Mesothelial cell of epicardium (in vitro differentiated cells): Measurements from ENCODE around the gene LASP1. TPM values are rescaled to one million over a fixed set of nuclear protein-coding genes. Genes with fewer than 3 reads are reported as not detected.

ENCODE experiments used
- DNase-seq, 2 experiments: peaks; one replicate each; pipeline ENCODE4 v3.0.0; 2021; ENCODE audit warnings: low spot score in 2 of 2; ENCODE audit not compliant: unreplicated experiment in 2 of 2
- H3K27ac Mint-ChIP-seq: 2 replicates; pipeline ENCODE4 v1.8.0; 2021; ENCODE audit warnings: mixed read lengths
- H3K27me3 Mint-ChIP-seq: 2 replicates; pipeline ENCODE4 v1.8.0; 2021; ENCODE audit warnings: low read depth, mixed read lengths
- H3K36me3 Mint-ChIP-seq: 2 replicates; pipeline ENCODE4 v1.8.0; 2021; ENCODE audit warnings: mixed read lengths
- H3K4me1 Mint-ChIP-seq: 2 replicates; pipeline ENCODE4 v1.8.0; 2021; ENCODE audit warnings: mixed read lengths
- H3K4me3 Mint-ChIP-seq: 2 replicates; pipeline ENCODE4 v1.8.0; 2021; ENCODE audit warnings: mild to moderate bottlenecking, moderate library complexity, mixed read lengths
- H3K9me3 Mint-ChIP-seq: 2 replicates; pipeline ENCODE4 v1.8.0; 2021; ENCODE audit warnings: mixed read lengths
- total RNA-seq: library from RNA; stranded (reverse); gene quantifications from 3 replicates; pipeline ENCODE4 v1.2.1, GENCODE V29; 2021
- TF ChIP-seq, protein P1 (sequence below): fragments of 200-600 bp; sonication (generic); IDR thresholded peaks from one replicate; pipeline ENCODE4 v1.5.0; 2021; ENCODE audit warnings: antibody characterized with exemption; ENCODE audit not compliant: unreplicated experiment

The LASP1 gene
- total RNA-seq, 1 donor from 2014 or later, result 144 TPM

DNA sequence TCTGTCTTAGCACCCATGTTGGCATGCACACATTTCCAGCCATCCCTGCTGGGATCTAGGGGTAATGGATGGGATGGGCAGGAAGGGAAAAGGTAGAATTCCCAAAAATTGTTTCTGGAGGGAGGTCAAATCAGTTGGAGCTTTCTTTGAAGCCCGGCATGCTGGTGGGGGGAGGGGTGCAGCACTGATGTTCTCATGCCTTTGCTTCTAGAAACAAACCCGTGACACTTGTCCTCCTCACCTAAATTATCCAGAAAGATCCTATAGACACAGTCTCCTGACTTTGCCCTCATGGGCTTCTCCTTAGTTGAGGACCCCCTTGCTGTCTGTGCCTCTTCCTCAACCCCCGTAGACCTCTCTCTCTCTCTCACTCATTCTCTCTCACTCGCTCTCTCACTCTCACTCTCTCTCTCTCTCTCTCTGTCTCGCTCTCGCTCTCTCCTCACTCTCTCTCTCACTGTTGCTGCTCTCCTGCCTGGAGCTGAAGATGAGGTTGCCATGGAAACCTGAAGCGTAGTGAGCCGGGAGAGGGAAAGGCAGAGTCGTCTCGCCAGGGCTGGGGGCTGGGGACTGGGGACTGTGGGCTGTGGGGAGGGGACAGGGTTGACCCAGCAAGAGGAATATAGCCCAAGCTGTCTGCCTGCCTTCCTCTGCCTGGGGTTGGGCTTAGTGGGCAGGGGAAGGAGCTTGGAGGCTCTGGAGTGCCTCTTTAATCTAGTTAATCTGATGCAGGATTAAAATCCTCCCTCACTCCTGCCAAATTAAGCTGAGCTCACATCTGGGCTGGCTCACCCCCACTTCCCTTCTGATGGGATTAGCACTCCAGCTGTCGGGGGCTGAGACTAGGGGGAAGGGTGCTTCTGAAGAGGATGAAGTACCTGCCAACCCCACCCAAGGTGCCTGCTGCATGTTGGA lies 16.1 kb downstream of the LASP1 start:
- Mint-ChIP-seq H3K9me3 (no peaks in the 10 kb centered on the region), H3K4me1 (peaks cover 45% of the 10 kb centered on the region), H3K36me3 (peaks cover 19% of the 10 kb centered on the region), H3K27me3 (no peaks in the 10 kb centered on the region), H3K4me3 (no peak overlapping the region), H3K27ac (peak overlapping the region; percentile 70)
- TF ChIP-seq, protein P1, sequence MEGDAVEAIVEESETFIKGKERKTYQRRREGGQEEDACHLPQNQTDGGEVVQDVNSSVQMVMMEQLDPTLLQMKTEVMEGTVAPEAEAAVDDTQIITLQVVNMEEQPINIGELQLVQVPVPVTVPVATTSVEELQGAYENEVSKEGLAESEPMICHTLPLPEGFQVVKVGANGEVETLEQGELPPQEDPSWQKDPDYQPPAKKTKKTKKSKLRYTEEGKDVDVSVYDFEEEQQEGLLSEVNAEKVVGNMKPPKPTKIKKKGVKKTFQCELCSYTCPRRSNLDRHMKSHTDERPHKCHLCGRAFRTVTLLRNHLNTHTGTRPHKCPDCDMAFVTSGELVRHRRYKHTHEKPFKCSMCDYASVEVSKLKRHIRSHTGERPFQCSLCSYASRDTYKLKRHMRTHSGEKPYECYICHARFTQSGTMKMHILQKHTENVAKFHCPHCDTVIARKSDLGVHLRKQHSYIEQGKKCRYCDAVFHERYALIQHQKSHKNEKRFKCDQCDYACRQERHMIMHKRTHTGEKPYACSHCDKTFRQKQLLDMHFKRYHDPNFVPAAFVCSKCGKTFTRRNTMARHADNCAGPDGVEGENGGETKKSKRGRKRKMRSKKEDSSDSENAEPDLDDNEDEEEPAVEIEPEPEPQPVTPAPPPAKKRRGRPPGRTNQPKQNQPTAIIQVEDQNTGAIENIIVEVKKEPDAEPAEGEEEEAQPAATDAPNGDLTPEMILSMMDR, result no peak
- DNase-seq, result no peak

DNA sequence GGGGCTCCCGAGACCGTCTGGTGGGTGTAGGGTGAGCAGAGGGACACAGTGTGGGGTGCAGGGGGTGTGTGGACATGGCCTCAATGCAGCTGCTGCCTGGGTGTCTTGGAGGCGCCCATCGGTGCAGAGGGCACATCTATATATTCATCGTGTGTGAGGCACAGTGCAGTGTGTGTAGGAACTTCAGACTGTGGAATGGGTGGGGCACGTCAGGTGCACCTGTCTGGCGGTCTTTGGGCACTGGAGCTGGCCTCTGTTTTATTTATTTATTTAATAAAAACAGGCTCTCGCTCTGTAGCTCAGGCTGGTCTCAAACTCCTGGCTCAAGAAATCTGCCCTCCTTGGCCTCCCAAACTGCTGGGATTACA lies 16.8 kb downstream of the LASP1 start:
- H3K4me3 Mint-ChIP-seq, result no peak overlapping the region
- peaks cover 38% of the 10 kb centered on the region for H3K4me1 Mint-ChIP-seq
- H3K9me3 Mint-ChIP-seq, result no peaks in the 10 kb centered on the region

DNA sequence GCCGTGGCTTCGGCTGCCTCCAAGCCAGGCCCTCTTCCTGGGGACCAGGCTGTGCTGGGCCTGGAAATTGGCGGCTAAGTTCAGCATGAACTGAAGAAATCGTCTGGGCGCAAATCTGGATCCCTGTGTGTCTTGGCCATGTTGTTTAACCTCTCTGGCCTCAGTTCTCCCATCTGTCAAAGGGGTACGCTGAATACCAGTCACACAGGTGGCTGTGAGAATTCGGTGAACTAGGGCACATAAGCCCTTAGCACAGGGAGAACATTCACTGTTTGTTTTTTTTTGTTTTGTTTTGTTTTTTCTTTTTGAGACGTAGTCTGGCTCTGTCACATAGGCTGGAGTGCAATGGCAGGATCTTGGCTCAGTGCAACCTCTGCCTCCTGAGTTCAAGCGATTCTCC lies 19.0 kb downstream of the LASP1 start:
- H3K4me3 Mint-ChIP-seq, result no peak overlapping the region
- no peak for DNase-seq
- no peaks in the 10 kb centered on the region for H3K9me3 Mint-ChIP-seq
- peaks cover 21% of the 10 kb centered on the region for H3K36me3 Mint-ChIP-seq
- H3K27me3 Mint-ChIP-seq, result no peaks in the 10 kb centered on the region
- TF ChIP-seq, protein P1, result no peak
- no peak overlapping the region for H3K27ac Mint-ChIP-seq
- peaks cover 17% of the 10 kb centered on the region for H3K4me1 Mint-ChIP-seq

More for the DNA sequence above, 16.8 kb downstream of the LASP1 start:
- Mint-ChIP-seq H3K27me3 (no peaks in the 10 kb centered on the region), H3K27ac (no peak overlapping the region), H3K36me3 (peaks cover 21% of the 10 kb centered on the region)
- DNase-seq, result no peak
- TF ChIP-seq, protein P1, result no peak

DNA sequence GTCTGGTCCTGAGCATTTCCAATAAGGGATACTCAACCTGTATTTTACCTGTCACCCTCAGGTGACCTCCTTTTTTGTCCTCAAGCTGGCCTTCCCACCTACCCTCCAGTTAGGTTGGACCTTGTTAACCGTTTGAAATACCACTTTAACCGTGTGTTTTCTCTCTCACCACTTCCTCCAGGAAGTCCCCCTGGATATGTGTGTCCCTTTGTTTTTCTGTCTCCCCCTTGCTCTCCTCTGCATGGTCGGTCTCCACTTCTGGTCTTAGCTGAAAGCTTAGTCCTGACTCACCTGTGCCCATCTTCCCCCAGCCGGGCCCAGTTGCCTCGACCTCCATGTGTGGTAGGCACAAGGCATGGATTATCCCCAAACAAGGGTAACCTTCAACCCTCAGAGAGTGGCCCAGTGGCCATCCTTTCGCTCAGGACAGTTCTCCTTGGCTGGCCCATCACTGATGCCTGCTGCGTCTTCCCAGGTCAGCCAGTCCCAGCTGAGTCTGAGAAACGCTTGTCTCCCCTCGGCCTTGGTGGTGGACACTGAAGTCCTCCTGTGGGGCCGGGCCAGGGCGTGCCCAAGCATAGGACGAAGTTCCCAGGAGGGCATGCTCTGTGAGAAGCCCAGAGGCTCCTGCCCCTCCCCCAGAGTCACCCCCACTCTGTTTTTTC lies 20.0 kb downstream of the LASP1 start:
- TF ChIP-seq, protein P1, result no peak
- no peak for DNase-seq
- Mint-ChIP-seq H3K9me3 (no peaks in the 10 kb centered on the region), H3K4me3 (no peak overlapping the region), H3K27me3 (no peaks in the 10 kb centered on the region), H3K27ac (no peak overlapping the region), H3K4me1 (peaks cover 14% of the 10 kb centered on the region), H3K36me3 (peaks cover 21% of the 10 kb centered on the region)

DNA sequence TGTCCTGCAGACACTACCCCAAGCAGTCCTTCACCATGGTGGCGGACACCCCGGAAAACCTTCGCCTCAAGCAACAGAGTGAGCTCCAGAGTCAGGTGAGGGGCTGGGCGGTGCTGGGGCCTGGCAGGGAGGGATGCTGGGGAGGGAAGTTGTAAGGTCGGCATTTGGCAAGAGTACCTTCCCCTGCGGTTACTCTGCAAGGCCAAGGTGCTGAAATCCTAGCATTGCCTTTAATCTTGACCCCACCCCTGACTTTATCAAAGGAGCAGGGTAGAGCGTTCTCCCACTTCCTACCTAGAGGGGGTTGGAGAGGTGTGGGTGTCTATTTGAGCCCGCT lies 20.5 kb downstream of the LASP1 start:
- H3K4me3 Mint-ChIP-seq, result no peak overlapping the region
- H3K36me3 Mint-ChIP-seq, result peaks cover 21% of the 10 kb centered on the region
- no peaks in the 10 kb centered on the region for H3K27me3 Mint-ChIP-seq
- DNase-seq, result no peak
- TF ChIP-seq, protein P1, result no peak
- no peaks in the 10 kb centered on the region for H3K9me3 Mint-ChIP-seq
- H3K27ac Mint-ChIP-seq, result no peak overlapping the region
- peaks cover 12% of the 10 kb centered on the region for H3K4me1 Mint-ChIP-seq
